NCI-H187 (cell line): ENCODE measurements around the gene PHTF2.
"Not testable (repeated sequence)": the region's sequence is repeated elsewhere in the genome, so short reads cannot be mapped to it uniquely, and the experiment has no call there.

ENCODE experiments used
- DNase-seq, 2 experiments: peaks; one replicate each; lab custom pipeline; 2025; lab: John Stamatoyannopoulos, UW

The PHTF2 gene

GRCh38 chr7:77989981-77990566 lies 191.5 kb downstream of the PHTF2 start:
- DNase-seq: no peak

- DNase-seq: no peak
Measured at GRCh38 chr7:77991656-77992055, 193.1 kb downstream of the PHTF2 start.

- DNase-seq: peak; percentile 28 to 53
Measured at GRCh38 chr7:77993838-77994237, 195.3 kb downstream of the PHTF2 start.

- no peak for DNase-seq
Measured at GRCh38 chr7:77995717-77996116, 197.1 kb downstream of the PHTF2 start.

GRCh38 chr7:77999168-77999567 lies 200.6 kb downstream of the PHTF2 start:
- DNase-seq: not testable (repeated sequence)

- DNase-seq: no peak
Measured at GRCh38 chr7:78002021-78002420, 203.4 kb downstream of the PHTF2 start.

- DNase-seq: no peak
Measured at GRCh38 chr7:78002715-78003114, 204.1 kb downstream of the PHTF2 start.

GRCh38 chr7:78006063-78006755 lies 207.6 kb downstream of the PHTF2 start:
- no peak for DNase-seq
